Measurements from ENCODE around the gene BABAM1.

DNA sequence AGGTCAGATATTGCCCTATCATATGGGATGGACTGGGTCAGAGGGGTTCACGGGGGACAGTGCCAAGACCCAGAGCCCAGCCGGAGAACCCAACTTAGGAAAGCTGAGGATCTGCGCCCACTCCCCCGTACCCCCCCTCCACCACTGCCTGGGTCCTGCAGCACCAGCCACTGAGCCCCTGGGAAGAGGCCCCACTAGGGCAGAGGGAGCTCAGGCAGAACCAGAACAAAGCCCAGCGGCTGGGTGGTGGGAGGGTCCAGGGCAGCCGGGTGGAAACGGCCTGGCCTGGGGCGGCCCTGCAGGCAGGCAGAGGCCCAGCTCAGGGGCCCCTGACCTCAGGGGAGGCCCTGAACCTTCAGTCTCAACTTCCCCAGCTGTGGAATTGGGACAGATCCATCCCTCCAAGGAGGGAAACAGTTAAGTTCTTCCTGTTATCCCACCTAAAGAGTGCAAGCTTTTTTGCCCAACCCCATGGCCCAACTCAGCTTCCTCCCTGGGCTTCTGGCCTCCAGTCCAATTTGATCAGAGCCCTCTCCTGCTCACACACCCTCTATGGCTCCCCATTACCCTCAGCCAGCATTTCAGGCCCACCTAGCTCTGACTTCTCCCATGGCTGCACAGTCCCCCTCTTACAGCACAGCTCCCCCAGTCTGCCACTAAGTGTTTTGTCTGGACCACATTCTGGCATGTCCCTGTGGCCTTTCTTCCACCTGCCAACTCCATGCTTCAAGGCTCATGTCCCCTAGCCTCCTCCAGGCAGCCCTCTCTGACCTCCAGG, 24.6 kb upstream of the BABAM1 start:
- TF ChIP-seq, protein P1, sequence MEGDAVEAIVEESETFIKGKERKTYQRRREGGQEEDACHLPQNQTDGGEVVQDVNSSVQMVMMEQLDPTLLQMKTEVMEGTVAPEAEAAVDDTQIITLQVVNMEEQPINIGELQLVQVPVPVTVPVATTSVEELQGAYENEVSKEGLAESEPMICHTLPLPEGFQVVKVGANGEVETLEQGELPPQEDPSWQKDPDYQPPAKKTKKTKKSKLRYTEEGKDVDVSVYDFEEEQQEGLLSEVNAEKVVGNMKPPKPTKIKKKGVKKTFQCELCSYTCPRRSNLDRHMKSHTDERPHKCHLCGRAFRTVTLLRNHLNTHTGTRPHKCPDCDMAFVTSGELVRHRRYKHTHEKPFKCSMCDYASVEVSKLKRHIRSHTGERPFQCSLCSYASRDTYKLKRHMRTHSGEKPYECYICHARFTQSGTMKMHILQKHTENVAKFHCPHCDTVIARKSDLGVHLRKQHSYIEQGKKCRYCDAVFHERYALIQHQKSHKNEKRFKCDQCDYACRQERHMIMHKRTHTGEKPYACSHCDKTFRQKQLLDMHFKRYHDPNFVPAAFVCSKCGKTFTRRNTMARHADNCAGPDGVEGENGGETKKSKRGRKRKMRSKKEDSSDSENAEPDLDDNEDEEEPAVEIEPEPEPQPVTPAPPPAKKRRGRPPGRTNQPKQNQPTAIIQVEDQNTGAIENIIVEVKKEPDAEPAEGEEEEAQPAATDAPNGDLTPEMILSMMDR (IDR thresholded peaks at IDR 0.05), result no peak
- no peak for TF ChIP-seq POLR2A (IDR thresholded peaks at IDR 0.05)

All from vagina (tissue), 2 donors.